ENCODE measurements around the gene GULP1.

Gene GULP1

DNA sequence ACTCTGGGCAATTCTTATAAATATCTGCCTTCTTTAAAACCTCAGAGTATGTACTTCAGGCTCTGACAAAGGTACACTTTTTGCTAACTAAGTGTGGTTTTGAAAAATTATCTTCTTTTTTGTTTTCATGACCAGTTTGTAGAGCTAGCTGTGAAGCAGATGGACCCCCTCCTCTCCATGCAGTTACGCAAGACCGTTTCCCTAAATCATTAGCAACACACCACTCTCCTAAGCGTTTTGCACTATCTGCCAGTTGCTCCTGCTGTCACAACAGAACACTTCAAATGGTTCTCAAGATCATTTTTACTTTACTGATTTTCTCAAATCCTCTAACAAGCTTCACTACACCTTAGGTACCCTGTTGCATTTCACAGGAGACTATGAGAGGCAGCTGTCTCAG, 53.3 kb downstream of the GULP1 start:
- TF ChIP-seq REST (IDR thresholded peaks at IDR 0.05; ENCODE audit: insufficient replicate concordance, low read depth) (no peak), CTCF (IDR thresholded peaks at IDR 0.05; ENCODE audit: insufficient read depth, low read length) (no peak), GABPA (IDR thresholded peaks at IDR 0.05; ENCODE audit: low read depth) (no peak), SPI1 (IDR thresholded peaks at IDR 0.05; ENCODE audit: borderline replicate concordance, low read depth) (no peak), POLR2AphosphoS5 (IDR thresholded peaks at IDR 0.05; ENCODE audit: low read depth) (no peak)
- no peak overlapping the region for H3K27ac ChIP-seq (replicated peaks)
- no peak for DNase-seq (ENCODE audit: low read depth in 1 of 2, low spot score in 1 of 2)
- no peak overlapping the region for H3K4me3 ChIP-seq (replicated peaks; ENCODE audit: insufficient read depth, low read length)
- no peaks in the 10 kb centered on the region for H3K27me3 ChIP-seq (ENCODE audit: insufficient read depth, poor library complexity, severe bottlenecking)

DNA sequence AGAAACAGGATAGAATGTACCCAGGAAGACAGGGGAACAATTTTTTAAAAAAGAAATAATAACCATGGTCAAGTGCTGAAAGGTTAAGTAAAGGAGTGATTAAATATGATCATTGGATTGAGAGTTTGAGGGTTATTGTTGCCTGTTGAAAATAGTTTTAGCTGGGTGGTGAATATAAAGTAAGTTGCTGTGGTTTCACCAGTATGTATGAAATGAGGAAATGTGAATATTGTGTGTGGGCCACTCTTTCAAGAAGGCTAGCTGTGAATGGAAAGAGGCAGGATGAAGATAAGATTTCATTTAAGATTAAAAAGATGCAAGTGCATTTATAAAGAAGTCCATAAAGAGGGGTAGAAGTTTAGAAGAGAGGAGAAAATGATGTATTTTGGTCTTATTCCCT, 53.8 kb downstream of the GULP1 start:
- H3K27ac ChIP-seq (replicated peaks): no peak overlapping the region
- no peak for DNase-seq (ENCODE audit: low read depth in 1 of 2, low spot score in 1 of 2)
- H3K4me3 ChIP-seq (replicated peaks; ENCODE audit: insufficient read depth, low read length): no peak overlapping the region
- no peak for TF ChIP-seq REST (IDR thresholded peaks at IDR 0.05; ENCODE audit: insufficient replicate concordance, low read depth)
- TF ChIP-seq SPI1 (IDR thresholded peaks at IDR 0.05; ENCODE audit: borderline replicate concordance, low read depth): no peak
- no peak for TF ChIP-seq GABPA (IDR thresholded peaks at IDR 0.05; ENCODE audit: low read depth)
- no peak for TF ChIP-seq CTCF (IDR thresholded peaks at IDR 0.05; ENCODE audit: insufficient read depth, low read length)
- TF ChIP-seq POLR2AphosphoS5 (IDR thresholded peaks at IDR 0.05; ENCODE audit: low read depth): no peak
- no peaks in the 10 kb centered on the region for H3K27me3 ChIP-seq (ENCODE audit: insufficient read depth, poor library complexity, severe bottlenecking)

DNA sequence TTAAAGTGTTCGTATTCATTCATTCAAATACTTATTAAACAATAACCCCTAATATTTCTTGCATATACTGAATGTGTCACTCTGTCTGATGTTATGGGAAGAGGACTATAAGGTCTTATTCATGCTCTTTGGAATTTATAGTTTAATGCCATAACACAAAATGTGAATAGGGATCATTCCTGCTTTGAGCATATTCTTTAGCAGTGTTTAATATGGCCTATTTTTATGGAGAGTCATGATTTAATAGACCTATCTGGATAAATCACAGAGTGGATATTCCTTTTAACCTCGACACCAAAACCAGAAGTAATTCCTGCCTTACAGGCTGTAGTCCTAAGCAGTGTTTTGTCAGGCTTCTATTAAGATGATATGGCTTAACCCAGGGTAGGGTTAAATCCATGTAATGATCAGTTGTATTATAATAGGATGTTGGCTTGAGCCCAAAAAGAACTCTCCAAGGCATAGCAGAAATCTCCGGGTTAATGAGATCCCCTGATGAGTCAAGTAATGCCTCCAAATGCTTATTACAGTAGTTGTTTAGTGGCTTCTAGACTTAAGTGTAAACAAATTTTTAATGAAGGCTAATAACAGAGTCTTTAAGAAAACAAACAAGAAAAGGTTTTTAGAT, 54.3 kb downstream of the GULP1 start:
- DNase-seq (ENCODE audit: low read depth in 1 of 2, low spot score in 1 of 2): no peak
- H3K27ac ChIP-seq (replicated peaks): no peak overlapping the region
- no peaks in the 10 kb centered on the region for H3K27me3 ChIP-seq (ENCODE audit: insufficient read depth, poor library complexity, severe bottlenecking)
- no peak overlapping the region for H3K4me3 ChIP-seq (replicated peaks; ENCODE audit: insufficient read depth, low read length)
- no peak for TF ChIP-seq SPI1 (IDR thresholded peaks at IDR 0.05; ENCODE audit: borderline replicate concordance, low read depth)
- TF ChIP-seq CTCF (IDR thresholded peaks at IDR 0.05; ENCODE audit: insufficient read depth, low read length): no peak
- no peak for TF ChIP-seq GABPA (IDR thresholded peaks at IDR 0.05; ENCODE audit: low read depth)
- no peak for TF ChIP-seq REST (IDR thresholded peaks at IDR 0.05; ENCODE audit: insufficient replicate concordance, low read depth)
- no peak for TF ChIP-seq POLR2AphosphoS5 (IDR thresholded peaks at IDR 0.05; ENCODE audit: low read depth)
